ENCODE data around the gene ART5.
"Not testable (repeated sequence)": the region's sequence is repeated elsewhere in the genome, so short reads cannot be mapped to it uniquely, and the experiment has no call there.

Gene ART5

GRCh38 chr11:3657331-3657730 is 15.5 kb upstream of the ART5 start:
- DNase-seq (ENCODE audit: low spot score): not testable (repeated sequence)

GRCh38 chr11:3655547-3655946 is 13.8 kb upstream of the ART5 start:
- no peak for DNase-seq (ENCODE audit: low spot score)

- DNase-seq (ENCODE audit: low spot score): not testable (repeated sequence)
Measured at GRCh38 chr11:3652514-3652913, 10.7 kb upstream of the ART5 start.

- not testable (repeated sequence) for DNase-seq (ENCODE audit: low spot score)
Measured at GRCh38 chr11:3649374-3649773, 7.6 kb upstream of the ART5 start.

GRCh38 chr11:3648843-3649242 is 7.1 kb upstream of the ART5 start:
- DNase-seq (ENCODE audit: low spot score): not testable (repeated sequence)

GRCh38 chr11:3645552-3645951 is 3.8 kb upstream of the ART5 start:
- no peak for DNase-seq (ENCODE audit: low spot score)

- DNase-seq (ENCODE audit: low spot score): no peak
Measured at GRCh38 chr11:3644817-3645235, 3.0 kb upstream of the ART5 start, which contains the start of gene ART1. Gene ART1, plus strand, starts transcription at chr11:3645128. Its CDS starts 14,086 bp downstream, at chr11:3659214.

- not testable (repeated sequence) for DNase-seq (ENCODE audit: low spot score)
Measured at GRCh38 chr11:3643102-3643546, 1.3 kb upstream of the ART5 start.

- DNase-seq (ENCODE audit: low spot score): peak; percentile 58
Measured at GRCh38 chr11:3642071-3642951, 519 bp upstream of the ART5 start.

GRCh38 chr11:3641191-3641590 is 601 bp downstream of the ART5 start:
- no peak for DNase-seq (ENCODE audit: low spot score)

GRCh38 chr11:3639841-3640240 is 2.0 kb downstream of the ART5 start:
- DNase-seq (ENCODE audit: low spot score): no peak

- no peak for DNase-seq (ENCODE audit: low spot score)
Measured at GRCh38 chr11:3638513-3638912, 3.3 kb downstream of the ART5 start.

GRCh38 chr11:3637201-3637600 is 4.6 kb downstream of the ART5 start:
- no peak for DNase-seq (ENCODE audit: low spot score)

- no peak for DNase-seq (ENCODE audit: low spot score)
Measured at GRCh38 chr11:3635641-3636375, 6.0 kb downstream of the ART5 start.

GRCh38 chr11:3632070-3632660 is 9.6 kb downstream of the ART5 start:
- DNase-seq (ENCODE audit: low spot score): no peak

GRCh38 chr11:3631331-3631730 is 10.5 kb downstream of the ART5 start:
- no peak for DNase-seq (ENCODE audit: low spot score)

GRCh38 chr11:3627291-3627690 is 14.5 kb downstream of the ART5 start:
- DNase-seq (ENCODE audit: low spot score): no peak

GRCh38 chr11:3626250-3626960 is 15.4 kb downstream of the ART5 start:
- no peak for DNase-seq (ENCODE audit: low spot score)

- DNase-seq (ENCODE audit: low spot score): no peak
Measured at GRCh38 chr11:3623767-3624458, 17.9 kb downstream of the ART5 start.

GRCh38 chr11:3623121-3623520 is 18.7 kb downstream of the ART5 start:
- no peak for DNase-seq (ENCODE audit: low spot score)

GRCh38 chr11:3622521-3622920 is 19.3 kb downstream of the ART5 start:
- no peak for DNase-seq (ENCODE audit: low spot score)

Measured in HuH-7.5 (cell line).